Transverse colon (tissue), 3 donors: ENCODE results near the gene EIF1.

ENCODE experiments used
- EP300 ChIP-seq: sonication (generic); formaldehyde crosslinking; IDR thresholded peaks from one replicate; pipeline ENCODE4 v1.6.1; 2017; ENCODE audit warnings: antibody characterized with exemption, low read depth
- TF ChIP-seq, protein P1 (sequence below), 5 experiments: fragments of 200-600 bp in 3 of 5; fragments of 450-650 bp in 2 of 5; sonication (generic) in 3 of 5; IDR thresholded peaks; 1 replicate in 2 of 5; 2 replicates in 3 of 5; pipeline ENCODE4 v1.5.1; 2016 to 2017; ENCODE audit warnings: antibody characterized with exemption in 5 of 5, inconsistent platforms in 3 of 5, mild to moderate bottlenecking in 2 of 5, moderate library complexity in 1 of 5

- TF ChIP-seq, protein P1, sequence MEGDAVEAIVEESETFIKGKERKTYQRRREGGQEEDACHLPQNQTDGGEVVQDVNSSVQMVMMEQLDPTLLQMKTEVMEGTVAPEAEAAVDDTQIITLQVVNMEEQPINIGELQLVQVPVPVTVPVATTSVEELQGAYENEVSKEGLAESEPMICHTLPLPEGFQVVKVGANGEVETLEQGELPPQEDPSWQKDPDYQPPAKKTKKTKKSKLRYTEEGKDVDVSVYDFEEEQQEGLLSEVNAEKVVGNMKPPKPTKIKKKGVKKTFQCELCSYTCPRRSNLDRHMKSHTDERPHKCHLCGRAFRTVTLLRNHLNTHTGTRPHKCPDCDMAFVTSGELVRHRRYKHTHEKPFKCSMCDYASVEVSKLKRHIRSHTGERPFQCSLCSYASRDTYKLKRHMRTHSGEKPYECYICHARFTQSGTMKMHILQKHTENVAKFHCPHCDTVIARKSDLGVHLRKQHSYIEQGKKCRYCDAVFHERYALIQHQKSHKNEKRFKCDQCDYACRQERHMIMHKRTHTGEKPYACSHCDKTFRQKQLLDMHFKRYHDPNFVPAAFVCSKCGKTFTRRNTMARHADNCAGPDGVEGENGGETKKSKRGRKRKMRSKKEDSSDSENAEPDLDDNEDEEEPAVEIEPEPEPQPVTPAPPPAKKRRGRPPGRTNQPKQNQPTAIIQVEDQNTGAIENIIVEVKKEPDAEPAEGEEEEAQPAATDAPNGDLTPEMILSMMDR (IDR thresholded peaks at IDR 0.05): no peak
- no peak for TF ChIP-seq EP300
These were observed 19.4 kb downstream of the EIF1 start for GRCh38 chr17:41707803-41708669.
